ENCODE measurements around the gene RPUSD1.

RPUSD1 gene

GRCh38 chr16:797120-797420 is 8.9 kb upstream of the RPUSD1 start:
- Histone ChIP-seq H3K4me3 (ENCODE audit: low read depth, low read length, poor library complexity, severe bottlenecking) (no peak overlapping the region), H3F3A (ENCODE audit: insufficient read depth, low read length) (no peaks in the 10 kb centered on the region), H2AFZ (ENCODE audit: low read length) (no peak overlapping the region), H3K36me3 (ENCODE audit: insufficient read depth, low read length) (peaks cover 36% of the 10 kb centered on the region), H3K9me2 (ENCODE audit: low read depth, low read length) (no peaks in the 10 kb centered on the region), H3K27me3 (ENCODE audit: insufficient read depth, low read length) (peaks cover 5% of the 10 kb centered on the region; the same call in 1 of the 2 replicates), H3K27ac (ENCODE audit: low read depth, low read length, poor library complexity, severe bottlenecking) (no peak overlapping the region), H4K20me1 (ENCODE audit: insufficient read depth, low read length) (no peaks in the 10 kb centered on the region), H3K4me1 (ENCODE audit: insufficient read depth, low read length, severe bottlenecking) (no peaks in the 10 kb centered on the region), H3K4me2 (ENCODE audit: low read length) (no peak overlapping the region), H3K9me3 (ENCODE audit: low read length) (no peaks in the 10 kb centered on the region), H3K9ac (ENCODE audit: low read length) (no peak overlapping the region), H3K79me2 (ENCODE audit: insufficient read depth, low read length) (no peaks in the 10 kb centered on the region)
- TF ChIP-seq, protein P1, sequence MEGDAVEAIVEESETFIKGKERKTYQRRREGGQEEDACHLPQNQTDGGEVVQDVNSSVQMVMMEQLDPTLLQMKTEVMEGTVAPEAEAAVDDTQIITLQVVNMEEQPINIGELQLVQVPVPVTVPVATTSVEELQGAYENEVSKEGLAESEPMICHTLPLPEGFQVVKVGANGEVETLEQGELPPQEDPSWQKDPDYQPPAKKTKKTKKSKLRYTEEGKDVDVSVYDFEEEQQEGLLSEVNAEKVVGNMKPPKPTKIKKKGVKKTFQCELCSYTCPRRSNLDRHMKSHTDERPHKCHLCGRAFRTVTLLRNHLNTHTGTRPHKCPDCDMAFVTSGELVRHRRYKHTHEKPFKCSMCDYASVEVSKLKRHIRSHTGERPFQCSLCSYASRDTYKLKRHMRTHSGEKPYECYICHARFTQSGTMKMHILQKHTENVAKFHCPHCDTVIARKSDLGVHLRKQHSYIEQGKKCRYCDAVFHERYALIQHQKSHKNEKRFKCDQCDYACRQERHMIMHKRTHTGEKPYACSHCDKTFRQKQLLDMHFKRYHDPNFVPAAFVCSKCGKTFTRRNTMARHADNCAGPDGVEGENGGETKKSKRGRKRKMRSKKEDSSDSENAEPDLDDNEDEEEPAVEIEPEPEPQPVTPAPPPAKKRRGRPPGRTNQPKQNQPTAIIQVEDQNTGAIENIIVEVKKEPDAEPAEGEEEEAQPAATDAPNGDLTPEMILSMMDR (IDR thresholded peaks at IDR 0.05; ENCODE audit: low read length): no peak
- TF ChIP-seq EZH2 (IDR thresholded peaks at IDR 0.05; ENCODE audit: borderline replicate concordance, low read length): no peak

DNA sequence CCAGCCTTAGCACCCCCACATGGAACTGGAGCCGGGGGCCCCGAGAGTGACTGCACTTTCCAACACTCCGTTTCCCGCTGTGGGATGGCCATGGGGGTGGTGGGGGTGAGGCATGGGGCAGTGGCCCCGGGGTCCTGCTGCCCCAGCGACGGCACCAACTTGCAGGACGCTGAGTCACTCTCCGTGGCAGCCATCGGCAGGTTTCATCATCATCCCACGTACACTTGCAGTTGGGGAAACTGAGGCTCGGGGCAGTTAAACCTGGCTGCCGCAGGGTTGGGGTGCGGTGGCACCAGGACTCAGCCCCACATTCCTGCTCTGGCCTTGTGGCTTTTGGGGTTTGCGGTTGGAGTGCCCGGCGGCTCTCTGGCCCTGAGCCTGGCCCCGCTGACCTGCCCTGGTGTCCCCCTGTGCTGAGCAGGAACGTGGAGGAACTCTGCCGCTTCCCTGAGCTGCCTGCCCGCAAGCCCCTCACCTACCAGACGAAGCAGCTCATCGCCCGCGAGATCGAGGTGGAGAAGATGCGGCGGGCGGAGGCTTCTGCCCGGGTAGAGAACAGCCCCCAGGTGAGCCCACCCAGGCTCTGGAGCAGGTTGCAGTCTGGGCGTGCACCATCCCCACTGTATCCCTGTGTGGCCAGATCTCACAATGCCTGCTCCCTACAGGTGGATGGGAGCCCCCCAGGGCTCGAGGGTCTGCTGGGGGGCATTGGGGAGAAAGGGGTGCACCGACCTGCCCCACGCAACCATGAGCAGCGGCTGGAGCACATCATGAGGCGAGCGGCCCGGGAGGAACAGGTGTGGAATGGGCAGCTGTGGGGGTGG is 8.3 kb upstream of the RPUSD1 start:
- H3K27me3 ChIP-seq (ENCODE audit: insufficient read depth, low read length): peaks cover 4% of the 10 kb centered on the region; the same call in 1 of the 2 replicates
- H4K20me1 ChIP-seq (ENCODE audit: insufficient read depth, low read length): no peaks in the 10 kb centered on the region
- peaks cover 42% of the 10 kb centered on the region for H3K36me3 ChIP-seq (ENCODE audit: insufficient read depth, low read length)
- H3K79me2 ChIP-seq (ENCODE audit: insufficient read depth, low read length): no peaks in the 10 kb centered on the region
- TF ChIP-seq, protein P1 (IDR thresholded peaks at IDR 0.05; ENCODE audit: low read length): no peak
- TF ChIP-seq EZH2 (IDR thresholded peaks at IDR 0.05; ENCODE audit: borderline replicate concordance, low read length): no peak
- H3F3A ChIP-seq (ENCODE audit: insufficient read depth, low read length): no peaks in the 10 kb centered on the region
- H3K9ac ChIP-seq (ENCODE audit: low read length): no peak overlapping the region
- H3K27ac ChIP-seq (ENCODE audit: low read depth, low read length, poor library complexity, severe bottlenecking): no peak overlapping the region
- no peaks in the 10 kb centered on the region for H3K9me2 ChIP-seq (ENCODE audit: low read depth, low read length)
- no peak overlapping the region for H2AFZ ChIP-seq (ENCODE audit: low read length)
- H3K4me1 ChIP-seq (ENCODE audit: insufficient read depth, low read length, severe bottlenecking): no peaks in the 10 kb centered on the region
- H3K9me3 ChIP-seq (ENCODE audit: low read length): no peaks in the 10 kb centered on the region
- H3K4me3 ChIP-seq (ENCODE audit: low read depth, low read length, poor library complexity, severe bottlenecking): no peak overlapping the region
- H3K4me2 ChIP-seq (ENCODE audit: low read length): no peak overlapping the region

DNA sequence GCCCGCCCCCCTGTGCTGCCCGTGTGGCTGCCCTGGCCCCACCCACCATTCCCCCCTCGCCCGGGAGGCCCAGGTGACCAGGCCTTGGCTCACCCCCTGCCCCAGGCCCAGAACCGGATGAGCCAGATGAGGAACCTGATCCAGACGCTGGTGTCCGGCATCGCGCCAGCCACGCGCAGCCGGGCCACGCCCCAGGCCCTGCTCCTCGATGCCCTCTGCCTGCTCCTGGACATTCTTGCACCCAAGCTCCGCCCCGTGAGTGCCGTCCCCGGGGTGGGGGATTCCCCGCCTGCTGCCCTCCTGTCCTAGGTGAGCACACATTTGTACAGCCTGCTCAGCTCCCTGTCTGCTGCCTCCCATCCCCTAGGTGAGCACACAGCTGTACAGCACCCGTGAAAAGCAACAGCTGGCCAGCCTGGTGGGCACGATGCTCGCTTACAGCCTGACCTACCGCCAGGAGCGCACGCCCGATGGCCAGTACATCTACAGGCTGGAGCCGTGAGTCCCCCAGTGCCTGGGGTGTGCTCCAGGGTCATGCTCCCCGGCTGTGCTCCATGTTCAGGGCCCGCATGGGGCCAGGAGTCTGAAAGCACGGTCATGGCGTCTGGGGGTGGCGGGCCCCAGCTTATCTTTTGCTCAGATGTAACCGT is 7.5 kb upstream of the RPUSD1 start:
- Histone ChIP-seq H3K9ac (ENCODE audit: low read length) (no peak overlapping the region), H3K4me3 (ENCODE audit: low read depth, low read length, poor library complexity, severe bottlenecking) (no peak overlapping the region), H3K79me2 (ENCODE audit: insufficient read depth, low read length) (no peaks in the 10 kb centered on the region), H3K9me2 (ENCODE audit: low read depth, low read length) (no peaks in the 10 kb centered on the region), H3F3A (ENCODE audit: insufficient read depth, low read length) (no peaks in the 10 kb centered on the region), H3K4me2 (ENCODE audit: low read length) (no peak overlapping the region), H2AFZ (ENCODE audit: low read length) (no peak overlapping the region), H3K4me1 (ENCODE audit: insufficient read depth, low read length, severe bottlenecking) (no peaks in the 10 kb centered on the region), H4K20me1 (ENCODE audit: insufficient read depth, low read length) (no peaks in the 10 kb centered on the region), H3K9me3 (ENCODE audit: low read length) (no peaks in the 10 kb centered on the region), H3K27me3 (ENCODE audit: insufficient read depth, low read length) (peaks cover under 1% of the 10 kb centered on the region; the same call in 1 of the 2 replicates), H3K36me3 (ENCODE audit: insufficient read depth, low read length) (peaks cover 50% of the 10 kb centered on the region), H3K27ac (ENCODE audit: low read depth, low read length, poor library complexity, severe bottlenecking) (no peak overlapping the region)
- TF ChIP-seq EZH2 (IDR thresholded peaks at IDR 0.05; ENCODE audit: borderline replicate concordance, low read length): no peak
- TF ChIP-seq, protein P1 (IDR thresholded peaks at IDR 0.05; ENCODE audit: low read length): no peak

Measured in OCI-LY1 (cell line).